ENCODE results near the gene DIRAS1.

- TF ChIP-seq, protein P1, sequence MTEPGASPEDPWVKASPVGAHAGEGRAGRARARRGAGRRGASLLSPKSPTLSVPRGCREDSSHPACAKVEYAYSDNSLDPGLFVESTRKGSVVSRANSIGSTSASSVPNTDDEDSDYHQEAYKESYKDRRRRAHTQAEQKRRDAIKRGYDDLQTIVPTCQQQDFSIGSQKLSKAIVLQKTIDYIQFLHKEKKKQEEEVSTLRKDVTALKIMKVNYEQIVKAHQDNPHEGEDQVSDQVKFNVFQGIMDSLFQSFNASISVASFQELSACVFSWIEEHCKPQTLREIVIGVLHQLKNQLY (CRISPR knock-in tag; IDR thresholded peaks at IDR 0.05): no peak
- no peak for TF ChIP-seq ZNF532 (CRISPR knock-in tag; IDR thresholded peaks at IDR 0.05; ENCODE audit: borderline replicate concordance)
- no peak for TF ChIP-seq CTCF (IDR thresholded peaks at IDR 0.05)
- TF ChIP-seq, protein P2, sequence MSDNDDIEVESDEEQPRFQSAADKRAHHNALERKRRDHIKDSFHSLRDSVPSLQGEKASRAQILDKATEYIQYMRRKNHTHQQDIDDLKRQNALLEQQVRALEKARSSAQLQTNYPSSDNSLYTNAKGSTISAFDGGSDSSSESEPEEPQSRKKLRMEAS (CRISPR knock-in tag; IDR thresholded peaks at IDR 0.05): no peak
- TF ChIP-seq NR3C1 (CRISPR knock-in tag; conservative IDR thresholded peaks at IDR 0.05; ENCODE audit: low read depth): no peak
- no peak for TF ChIP-seq ZNF423 (CRISPR knock-in tag; IDR thresholded peaks at IDR 0.05)
- TF ChIP-seq SMAD3 (CRISPR knock-in tag; IDR thresholded peaks at IDR 0.05; ENCODE audit: borderline replicate concordance): no peak
These were observed 27.5 kb downstream of the DIRAS1 start for GRCh38 chr19:2693492-2694160.

All from WTC11 (cell line).